Mesendoderm (in vitro differentiated cells): Measurements from ENCODE around the gene NKAIN4. TPM values are rescaled to one million over a fixed set of nuclear protein-coding genes. Genes with fewer than 3 reads are reported as not detected.

Experiments
- DNase-seq: peaks from one replicate; pipeline ENCODE4 v3.0.0; 2013
- H2AK5ac ChIP-seq: 2 replicates; pipeline ENCODE4 v1.6.1; 2013; ENCODE audit warnings: low read length, inconsistent platforms
- H2BK120ac ChIP-seq: 2 replicates; pipeline ENCODE4 v1.6.1; 2013; ENCODE audit warnings: low read depth, mild to moderate bottlenecking, low read length, moderate library complexity, mixed read lengths
- H2BK15ac ChIP-seq: replicated peaks from 2 replicates; pipeline ENCODE4 v1.6.1; 2013; ENCODE audit warnings: low read depth, mild to moderate bottlenecking, moderate library complexity
- H2BK5ac ChIP-seq: 2 replicates; pipeline ENCODE4 v1.6.1; 2013; ENCODE audit warnings: low read length, inconsistent platforms
- H3K18ac ChIP-seq: 2 replicates; pipeline ENCODE4 v1.6.1; 2013; ENCODE audit warnings: mild to moderate bottlenecking, low read length, mixed read lengths
- H3K23ac ChIP-seq: one replicate; pipeline ENCODE4 v1.6.1; 2013; ENCODE audit warnings: low read length
- H3K27ac ChIP-seq: 2 replicates; pipeline ENCODE4 v1.5.1; 2013; ENCODE audit warnings: low read depth, mild to moderate bottlenecking, inconsistent platforms, low read length, moderate library complexity
- H3K27me3 ChIP-seq: 2 replicates; pipeline ENCODE4 v1.6.1; 2013; ENCODE audit warnings: low read length, control low read depth, mild to moderate bottlenecking, inconsistent platforms; ENCODE audit not compliant: insufficient read depth, poor library complexity
- H3K36me3 ChIP-seq: 2 replicates; pipeline ENCODE4 v1.6.1; 2013; ENCODE audit warnings: low read length, inconsistent platforms; ENCODE audit not compliant: control insufficient read depth, insufficient read depth
- H3K4ac ChIP-seq: one replicate; pipeline ENCODE4 v1.6.1; 2013; ENCODE audit warnings: low read depth, mild to moderate bottlenecking, low read length, moderate library complexity
- H3K4me1 ChIP-seq: 2 replicates; pipeline ENCODE4 v1.6.1; 2013; ENCODE audit warnings: low read depth, low read length, inconsistent platforms; ENCODE audit not compliant: control insufficient read depth
- H3K4me2 ChIP-seq: 2 replicates; pipeline ENCODE4 v1.6.1; 2013; ENCODE audit warnings: low read length
- H3K4me3 ChIP-seq: 2 replicates; pipeline ENCODE4 v1.5.1; 2013; ENCODE audit warnings: mild to moderate bottlenecking, low read length
- H3K56ac ChIP-seq: one replicate; pipeline ENCODE4 v1.6.1; 2013; ENCODE audit warnings: low read length
- H3K79me1 ChIP-seq: 2 replicates; pipeline ENCODE4 v1.6.1; 2013; ENCODE audit warnings: low read length, inconsistent platforms
- H3K79me2 ChIP-seq: 2 replicates; pipeline ENCODE4 v1.6.1; 2013; ENCODE audit warnings: mild to moderate bottlenecking, low read length; ENCODE audit not compliant: control insufficient read depth, insufficient read depth
- H3K9ac ChIP-seq: 2 replicates; pipeline ENCODE4 v1.6.1; 2013; ENCODE audit warnings: low read length, inconsistent platforms
- H4K5ac ChIP-seq: one replicate; pipeline ENCODE4 v1.6.1; 2013; ENCODE audit warnings: low read length
- H4K8ac ChIP-seq: one replicate; pipeline ENCODE4 v1.6.1; 2013; ENCODE audit warnings: low read depth, mild to moderate bottlenecking, control low read depth, low read length, moderate library complexity
- WGBS: extraction: QIAGEN DNeasy Blood & Tissue Kit; methylation state at CpG from one replicate; pipeline ENCODE4 v1.1.7; 2013; ENCODE audit warnings: low lambda C conversion rate, missing lambda C conversion rate; ENCODE audit not compliant: insufficient coverage; ENCODE audit errors: extremely low coverage; 5-methylcytosine and 5-hydroxymethylcytosine counted together
- small RNA-seq: library from polyadenylated mRNA; stranded (forward); fragments of <200 nt; extraction: miRNeasy Mini kit (QIAGEN cat#:217004); gene quantifications from one replicate; pipeline ENCODE3, GENCODE V24; 2013; ENCODE audit not compliant: insufficient read depth

Gene NKAIN4

DNA sequence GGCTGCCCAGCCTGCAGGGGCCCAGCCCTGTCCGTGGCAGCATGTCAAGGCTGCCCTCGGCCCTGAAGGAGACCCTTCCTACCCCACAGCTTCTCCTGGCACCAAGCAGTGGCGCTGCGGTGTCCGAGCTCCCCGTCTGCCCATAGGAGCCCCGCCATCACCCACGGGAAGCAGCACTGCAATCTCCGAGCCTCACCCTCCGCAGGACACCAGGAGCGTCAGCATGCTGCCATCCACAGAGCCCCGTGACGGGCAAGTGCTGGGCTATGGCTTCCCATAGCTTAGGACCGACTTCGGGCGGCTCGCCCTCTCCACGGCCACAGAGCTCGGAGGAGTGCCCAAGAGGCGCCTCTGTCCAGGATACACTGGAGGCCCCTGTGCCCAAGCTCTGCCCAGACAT, 63.4 kb downstream of the NKAIN4 start:
- no peak overlapping the region for H3K4me2 ChIP-seq
- no peak overlapping the region for H4K5ac ChIP-seq
- H3K27me3 ChIP-seq, result no peaks in the 10 kb centered on the region
- H2AK5ac ChIP-seq, result no peak overlapping the region
- no peak for DNase-seq
- no peak overlapping the region for H3K56ac ChIP-seq
- peaks cover 4% of the 10 kb centered on the region for H3K36me3 ChIP-seq
- H2BK15ac ChIP-seq, result no peak overlapping the region
- no peaks in the 10 kb centered on the region for H3K79me2 ChIP-seq
- peaks cover 7% of the 10 kb centered on the region for H3K79me1 ChIP-seq
- no peak overlapping the region for H3K27ac ChIP-seq
- H3K4ac ChIP-seq, result no peak overlapping the region
- no peak overlapping the region for H2BK5ac ChIP-seq
- no peak overlapping the region for H2BK120ac ChIP-seq
- no CpG with 5 or more reads among the region's 20 CpGs for WGBS
- no peak overlapping the region for H3K4me3 ChIP-seq
- no peaks in the 10 kb centered on the region for H3K4me1 ChIP-seq
- H3K18ac ChIP-seq, result no peak overlapping the region
- H3K9ac ChIP-seq, result no peak overlapping the region
- H4K8ac ChIP-seq, result no peak overlapping the region
- H3K23ac ChIP-seq, result no peak overlapping the region

Small RNA genes lying within 50 kb of the gene (small RNA-seq; reads per million reads assigned to genes)
- gene MIR3196 (not detected), gene MIR4326 (56.9 reads per million, percentile 95 among the genes with 10 or more reads in this experiment)
